HCT116 (cell line): ENCODE results near the gene CDH2.

ENCODE experiments used
- EZH2 ChIP-seq: fragments of 200-600 bp; sonication (generic); IDR thresholded peaks from 2 replicates; pipeline ENCODE4 v1.6.1; 2017; ENCODE audit warnings: antibody characterized with exemption, mixed run types
- EZH2phosphoT487 ChIP-seq: fragments of 200-600 bp; IDR thresholded peaks from 2 replicates; pipeline ENCODE4 v1.6.1; 2018; ENCODE audit warnings: antibody characterized with exemption, borderline replicate concordance
- POLR2A ChIP-seq: IDR thresholded peaks from 2 replicates; pipeline ENCODE4 v1.7.0; 2011; ENCODE audit warnings: borderline replicate concordance; ENCODE audit not compliant: insufficient read depth, insufficient read length; ENCODE audit errors: extremely low read depth
- POLR2AphosphoS5 ChIP-seq: IDR thresholded peaks from 2 replicates; pipeline ENCODE4 v1.6.1; 2011; ENCODE audit warnings: mild to moderate bottlenecking, low read depth, low read length, moderate library complexity
- RAD21 ChIP-seq: IDR thresholded peaks from 2 replicates; pipeline ENCODE4 v1.6.1; 2012; ENCODE audit warnings: low read depth, mild to moderate bottlenecking
- SIN3A ChIP-seq: IDR thresholded peaks from 2 replicates; pipeline ENCODE4 v1.6.1; 2012; ENCODE audit warnings: low read depth
- YY1 ChIP-seq: IDR thresholded peaks from 2 replicates; pipeline ENCODE4 v1.6.1; 2011; ENCODE audit warnings: low read length, low read depth, moderate library complexity, mild to moderate bottlenecking; ENCODE audit not compliant: insufficient replicate concordance; ENCODE audit errors: extremely low read depth
- TF ChIP-seq, protein P1 (sequence below), 3 experiments: fragments of 200-600 bp in 1 of 3; sonication (generic) in 1 of 3; IDR thresholded peaks in 2 of 3; conservative IDR thresholded peaks in 1 of 3; 2 replicates each; pipeline ENCODE4 v1.5.1; 2012 to 2017; ENCODE audit warnings: low read depth in 2 of 3, low read length in 2 of 3, antibody characterized with exemption in 1 of 3, borderline replicate concordance in 1 of 3, control low read depth in 1 of 3, mild to moderate bottlenecking in 1 of 3, mixed read lengths in 1 of 3, mixed run types in 1 of 3, moderate library complexity in 1 of 3; ENCODE audit not compliant: insufficient read depth in 1 of 3
- TF ChIP-seq, protein P2 (sequence below): IDR thresholded peaks from 2 replicates; pipeline ENCODE4 v1.6.1; 2012

DNA sequence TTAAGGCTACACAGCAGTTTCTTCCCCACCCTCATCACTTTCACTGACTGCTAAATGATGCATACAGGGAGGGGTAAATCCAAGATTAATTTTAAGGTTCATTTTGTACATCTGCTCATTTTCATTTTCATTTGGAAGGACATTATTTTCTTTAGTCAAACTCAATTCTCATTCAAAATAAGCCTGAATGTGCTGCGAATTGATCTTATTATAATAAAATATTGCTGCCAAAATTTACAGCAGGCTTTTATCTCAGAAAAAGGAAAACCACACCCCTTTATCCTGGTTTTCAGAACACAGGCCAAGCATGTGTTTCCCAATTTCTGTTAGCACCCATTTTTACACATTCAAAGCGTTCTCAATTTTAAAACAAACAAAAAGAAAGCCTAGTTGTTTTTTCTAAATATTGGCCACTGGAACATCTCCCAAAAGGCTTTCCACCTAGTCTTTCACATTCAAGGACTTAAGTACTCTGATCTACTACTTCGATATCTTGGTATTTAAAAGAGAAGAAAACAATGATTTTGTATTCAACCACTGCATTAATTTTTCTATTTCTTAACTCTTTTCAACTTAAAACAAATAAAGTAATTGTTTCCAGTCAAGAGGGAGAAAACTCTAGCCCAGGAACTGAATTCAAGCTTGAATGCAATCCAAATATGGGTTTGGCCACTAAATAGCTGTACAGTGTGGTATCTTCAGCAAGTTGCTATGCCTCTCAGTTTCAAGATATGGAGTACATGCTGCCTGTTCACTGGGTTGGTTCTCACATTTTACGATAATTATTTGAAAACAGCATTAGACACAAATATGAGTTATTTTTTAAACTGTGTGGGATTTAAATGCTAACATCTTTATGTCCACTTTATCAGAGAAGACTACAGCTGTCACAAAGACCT, 52.5 kb downstream of the CDH2 start:
- no peak for TF ChIP-seq SIN3A
- TF ChIP-seq, protein P1, sequence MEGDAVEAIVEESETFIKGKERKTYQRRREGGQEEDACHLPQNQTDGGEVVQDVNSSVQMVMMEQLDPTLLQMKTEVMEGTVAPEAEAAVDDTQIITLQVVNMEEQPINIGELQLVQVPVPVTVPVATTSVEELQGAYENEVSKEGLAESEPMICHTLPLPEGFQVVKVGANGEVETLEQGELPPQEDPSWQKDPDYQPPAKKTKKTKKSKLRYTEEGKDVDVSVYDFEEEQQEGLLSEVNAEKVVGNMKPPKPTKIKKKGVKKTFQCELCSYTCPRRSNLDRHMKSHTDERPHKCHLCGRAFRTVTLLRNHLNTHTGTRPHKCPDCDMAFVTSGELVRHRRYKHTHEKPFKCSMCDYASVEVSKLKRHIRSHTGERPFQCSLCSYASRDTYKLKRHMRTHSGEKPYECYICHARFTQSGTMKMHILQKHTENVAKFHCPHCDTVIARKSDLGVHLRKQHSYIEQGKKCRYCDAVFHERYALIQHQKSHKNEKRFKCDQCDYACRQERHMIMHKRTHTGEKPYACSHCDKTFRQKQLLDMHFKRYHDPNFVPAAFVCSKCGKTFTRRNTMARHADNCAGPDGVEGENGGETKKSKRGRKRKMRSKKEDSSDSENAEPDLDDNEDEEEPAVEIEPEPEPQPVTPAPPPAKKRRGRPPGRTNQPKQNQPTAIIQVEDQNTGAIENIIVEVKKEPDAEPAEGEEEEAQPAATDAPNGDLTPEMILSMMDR (IDR thresholded peaks at IDR 0.05 in 2 of 3, conservative IDR thresholded peaks at IDR 0.05 in 1 of 3; ENCODE audit: borderline replicate concordance in 1 of 3, insufficient read depth in 1 of 3, low read depth in 2 of 3, low read length in 2 of 3), result no peak
- no peak for TF ChIP-seq EZH2
- TF ChIP-seq POLR2AphosphoS5, result no peak
- TF ChIP-seq POLR2A, result no peak
- no peak for TF ChIP-seq YY1
- no peak for TF ChIP-seq RAD21
- no peak for TF ChIP-seq EZH2phosphoT487
- TF ChIP-seq, protein P2, sequence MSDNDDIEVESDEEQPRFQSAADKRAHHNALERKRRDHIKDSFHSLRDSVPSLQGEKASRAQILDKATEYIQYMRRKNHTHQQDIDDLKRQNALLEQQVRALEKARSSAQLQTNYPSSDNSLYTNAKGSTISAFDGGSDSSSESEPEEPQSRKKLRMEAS, result no peak
